Ishikawa (cell line): ENCODE data around the gene PIAS4.

Source experiments
- CEBPB ChIP-seq: IDR thresholded peaks from 2 replicates; pipeline ENCODE4 v1.6.1; 2012
- CREB1 ChIP-seq: IDR thresholded peaks from 2 replicates; pipeline ENCODE4 v1.6.1; 2012; ENCODE audit warnings: low read depth
- EGR1 ChIP-seq: IDR thresholded peaks from 2 replicates; pipeline ENCODE4 v1.6.1; 2012
- EP300 ChIP-seq: IDR thresholded peaks from 2 replicates; pipeline ENCODE4 v1.6.1; 2012; ENCODE audit warnings: borderline replicate concordance
- FOXM1 ChIP-seq: IDR thresholded peaks from 2 replicates; pipeline ENCODE4 v1.6.1; 2012; ENCODE audit warnings: low read depth, borderline replicate concordance
- MAX ChIP-seq: IDR thresholded peaks from 2 replicates; pipeline ENCODE4 v1.6.1; 2012
- NFIC ChIP-seq: IDR thresholded peaks from 2 replicates; pipeline ENCODE4 v1.6.1; 2012
- RAD21 ChIP-seq: IDR thresholded peaks from 2 replicates; pipeline ENCODE4 v1.6.1; 2012; ENCODE audit warnings: low read depth
- TAF1 ChIP-seq: IDR thresholded peaks from 2 replicates; pipeline ENCODE4 v1.6.1; 2012; ENCODE audit warnings: low read depth, mild to moderate bottlenecking
- TCF12 ChIP-seq: IDR thresholded peaks from 2 replicates; pipeline ENCODE4 v1.6.1; 2012; ENCODE audit warnings: low read depth
- TEAD4 ChIP-seq: IDR thresholded peaks from 2 replicates; pipeline ENCODE4 v1.6.1; 2012
- ZBTB7A ChIP-seq: IDR thresholded peaks from 2 replicates; pipeline ENCODE4 v1.6.1; 2012; ENCODE audit warnings: low read depth
- TF ChIP-seq, protein P1 (sequence below): IDR thresholded peaks from 2 replicates; pipeline ENCODE4 v1.6.1; 2012; ENCODE audit warnings: low read depth, mild to moderate bottlenecking
- TF ChIP-seq, protein P2 (sequence below): IDR thresholded peaks from 2 replicates; pipeline ENCODE4 v1.6.1; 2012

The PIAS4 gene

GRCh38 chr19:4057931-4058692 lies 50.6 kb downstream of the PIAS4 start:
- no peak for TF ChIP-seq MAX
- TF ChIP-seq EP300: no peak
- no peak for TF ChIP-seq ZBTB7A
- no peak for TF ChIP-seq NFIC
- TF ChIP-seq TEAD4: no peak
- no peak for TF ChIP-seq TCF12
- TF ChIP-seq, protein P1, sequence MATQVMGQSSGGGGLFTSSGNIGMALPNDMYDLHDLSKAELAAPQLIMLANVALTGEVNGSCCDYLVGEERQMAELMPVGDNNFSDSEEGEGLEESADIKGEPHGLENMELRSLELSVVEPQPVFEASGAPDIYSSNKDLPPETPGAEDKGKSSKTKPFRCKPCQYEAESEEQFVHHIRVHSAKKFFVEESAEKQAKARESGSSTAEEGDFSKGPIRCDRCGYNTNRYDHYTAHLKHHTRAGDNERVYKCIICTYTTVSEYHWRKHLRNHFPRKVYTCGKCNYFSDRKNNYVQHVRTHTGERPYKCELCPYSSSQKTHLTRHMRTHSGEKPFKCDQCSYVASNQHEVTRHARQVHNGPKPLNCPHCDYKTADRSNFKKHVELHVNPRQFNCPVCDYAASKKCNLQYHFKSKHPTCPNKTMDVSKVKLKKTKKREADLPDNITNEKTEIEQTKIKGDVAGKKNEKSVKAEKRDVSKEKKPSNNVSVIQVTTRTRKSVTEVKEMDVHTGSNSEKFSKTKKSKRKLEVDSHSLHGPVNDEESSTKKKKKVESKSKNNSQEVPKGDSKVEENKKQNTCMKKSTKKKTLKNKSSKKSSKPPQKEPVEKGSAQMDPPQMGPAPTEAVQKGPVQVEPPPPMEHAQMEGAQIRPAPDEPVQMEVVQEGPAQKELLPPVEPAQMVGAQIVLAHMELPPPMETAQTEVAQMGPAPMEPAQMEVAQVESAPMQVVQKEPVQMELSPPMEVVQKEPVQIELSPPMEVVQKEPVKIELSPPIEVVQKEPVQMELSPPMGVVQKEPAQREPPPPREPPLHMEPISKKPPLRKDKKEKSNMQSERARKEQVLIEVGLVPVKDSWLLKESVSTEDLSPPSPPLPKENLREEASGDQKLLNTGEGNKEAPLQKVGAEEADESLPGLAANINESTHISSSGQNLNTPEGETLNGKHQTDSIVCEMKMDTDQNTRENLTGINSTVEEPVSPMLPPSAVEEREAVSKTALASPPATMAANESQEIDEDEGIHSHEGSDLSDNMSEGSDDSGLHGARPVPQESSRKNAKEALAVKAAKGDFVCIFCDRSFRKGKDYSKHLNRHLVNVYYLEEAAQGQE: no peak
- TF ChIP-seq CREB1: no peak
- no peak for TF ChIP-seq FOXM1
- TF ChIP-seq CEBPB: peak; percentile 69; the same call in 1 of the 2 replicates
- TF ChIP-seq EGR1: peak; percentile 57; the same call in 1 of the 2 replicates
- TF ChIP-seq, protein P2, sequence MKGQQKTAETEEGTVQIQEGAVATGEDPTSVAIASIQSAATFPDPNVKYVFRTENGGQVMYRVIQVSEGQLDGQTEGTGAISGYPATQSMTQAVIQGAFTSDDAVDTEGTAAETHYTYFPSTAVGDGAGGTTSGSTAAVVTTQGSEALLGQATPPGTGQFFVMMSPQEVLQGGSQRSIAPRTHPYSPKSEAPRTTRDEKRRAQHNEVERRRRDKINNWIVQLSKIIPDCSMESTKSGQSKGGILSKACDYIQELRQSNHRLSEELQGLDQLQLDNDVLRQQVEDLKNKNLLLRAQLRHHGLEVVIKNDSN: no peak
- TF ChIP-seq RAD21: no peak

DNA sequence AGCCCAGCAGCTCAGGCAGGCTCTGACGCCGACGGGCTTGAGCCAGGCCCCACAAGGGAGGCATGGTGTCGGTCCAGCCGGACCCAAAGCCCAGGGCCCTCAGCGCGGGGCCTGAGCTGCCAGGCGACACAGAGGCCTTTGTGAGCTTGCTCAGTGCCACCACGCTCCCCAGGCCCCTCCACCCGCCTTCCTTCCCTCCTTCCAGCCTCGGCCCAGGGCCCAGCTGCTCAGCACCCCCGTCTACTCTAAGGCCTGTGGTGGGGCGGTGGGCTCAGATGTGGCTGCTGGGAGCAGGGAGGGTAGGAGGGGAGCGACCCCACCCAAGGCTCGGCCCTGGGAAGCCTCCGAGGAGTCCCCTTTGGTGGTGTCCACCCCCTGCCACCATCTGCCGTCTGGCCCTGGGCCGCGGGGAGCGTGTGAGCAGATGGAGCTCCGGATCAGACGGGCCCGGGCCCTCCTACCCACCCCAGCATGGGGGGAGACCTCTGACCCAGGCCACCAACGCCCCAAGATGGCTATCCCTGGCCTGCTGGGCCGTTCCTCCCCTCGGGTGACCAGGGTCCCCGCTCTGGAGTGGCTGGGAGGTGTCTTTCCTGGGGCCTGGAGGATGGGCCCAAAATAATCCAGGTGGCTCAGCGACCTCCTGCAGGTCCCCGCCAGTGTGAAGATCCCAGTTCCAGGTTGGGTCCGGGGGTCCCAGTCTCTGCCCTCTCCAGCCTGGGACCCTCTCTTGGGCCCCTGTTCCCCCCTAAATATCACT lies 51.3 kb downstream of the PIAS4 start:
- TF ChIP-seq, protein P1: no peak
- no peak for TF ChIP-seq NFIC
- TF ChIP-seq TAF1: no peak
- no peak for TF ChIP-seq CEBPB
- TF ChIP-seq EGR1: no peak
- no peak for TF ChIP-seq TCF12
- TF ChIP-seq, protein P2: no peak

GRCh38 chr19:4059453-4059871 lies 51.9 kb downstream of the PIAS4 start:
- TF ChIP-seq FOXM1 (no peak), TCF12 (no peak)
- TF ChIP-seq, protein P2: no peak

- TF ChIP-seq TEAD4 (no peak), CEBPB (no peak), TCF12 (no peak)
- TF ChIP-seq, protein P1: no peak
- TF ChIP-seq, protein P2: no peak
Observed at GRCh38 chr19:4059891-4060620, 52.5 kb downstream of the PIAS4 start.
